Activated naive CD4-positive, alpha-beta T cell treated with anti-CD3 and anti-CD28 coated beads, Interleukin-2, amount 50 U/mL, for 72 hours (primary cell): ENCODE results near the gene ZDHHC14. TPM values are rescaled to one million over a fixed set of nuclear protein-coding genes. Genes with fewer than 3 reads are reported as not detected.

Experiments used
- ATAC-seq, 2 donors: fragments of 150-1000 bp; cut with Tn5 transposase; 2 replicates each; pipeline ENCODE4 v1.10.0; 2021; ENCODE audit warnings: mild to moderate bottlenecking in 2 of 2, moderate library complexity in 2 of 2
- DNase-seq, 2 donors: peaks; one replicate each; pipeline ENCODE4 v3.0.0; 2021 to 2022; ENCODE audit warnings: low spot score in 2 of 2
- H3K27ac Mint-ChIP-seq, 2 donors: one replicate each; pipeline ENCODE4 v1.8.0; 2022; ENCODE audit warnings: mild to moderate bottlenecking in 2 of 2, mixed read lengths in 2 of 2
- H3K36me3 Mint-ChIP-seq, 2 donors: one replicate each; pipeline ENCODE4 v1.8.0; 2022; ENCODE audit warnings: mixed read lengths in 2 of 2
- H3K9me3 Mint-ChIP-seq, 2 donors: one replicate each; pipeline ENCODE4 v1.8.0; 2022; ENCODE audit warnings: mixed read lengths in 2 of 2
- total RNA-seq, 2 donors: library from RNA; stranded (reverse); gene quantifications; one replicate each; pipeline ENCODE4 v1.2.3, GENCODE V29; 2022

Gene ZDHHC14
- total RNA-seq, 2 donors from 2014 or later: 0.91 to 3.7 TPM

DNA sequence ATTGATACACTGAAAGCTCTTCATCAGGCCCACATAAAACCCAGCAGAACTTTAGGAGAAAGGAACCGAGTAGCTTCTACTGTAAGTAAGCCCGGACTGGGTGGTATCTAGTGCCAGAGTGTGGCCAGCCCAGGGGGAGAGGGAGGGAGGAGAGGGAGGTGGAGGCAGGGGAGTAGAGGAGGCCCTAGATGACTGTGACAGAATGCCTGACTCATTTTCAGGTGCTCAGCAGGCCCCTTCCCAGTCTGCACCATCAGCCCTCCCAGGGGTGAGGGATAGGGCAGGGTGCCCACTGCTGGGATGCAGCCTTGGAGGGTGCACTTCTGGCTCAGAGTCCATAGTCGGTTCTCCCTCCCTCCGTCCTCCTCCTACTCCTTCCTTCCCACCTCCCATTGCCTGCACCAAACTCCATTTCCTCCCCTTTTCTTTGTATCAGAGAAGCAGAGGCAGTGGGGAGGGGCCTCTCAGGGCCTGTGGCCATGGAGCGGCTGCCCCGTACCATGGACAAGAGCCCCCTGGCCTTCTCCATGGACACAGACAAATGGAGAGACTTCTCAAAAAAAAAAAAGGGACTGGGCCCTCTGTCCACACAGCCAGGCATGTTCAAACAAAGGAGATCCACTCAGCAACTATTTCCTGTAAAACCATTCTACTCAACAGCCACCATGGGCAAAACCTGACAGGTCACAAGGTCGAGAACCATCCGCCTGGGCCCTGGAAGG is 257.1 kb downstream of the ZDHHC14 start:
- Mint-ChIP-seq H3K9me3 (no peaks in the 10 kb centered on the region), H3K36me3 (no peaks in the 10 kb centered on the region), H3K27ac (no peak overlapping the region)
- DNase-seq (no peak), ATAC-seq (no peak)

DNA sequence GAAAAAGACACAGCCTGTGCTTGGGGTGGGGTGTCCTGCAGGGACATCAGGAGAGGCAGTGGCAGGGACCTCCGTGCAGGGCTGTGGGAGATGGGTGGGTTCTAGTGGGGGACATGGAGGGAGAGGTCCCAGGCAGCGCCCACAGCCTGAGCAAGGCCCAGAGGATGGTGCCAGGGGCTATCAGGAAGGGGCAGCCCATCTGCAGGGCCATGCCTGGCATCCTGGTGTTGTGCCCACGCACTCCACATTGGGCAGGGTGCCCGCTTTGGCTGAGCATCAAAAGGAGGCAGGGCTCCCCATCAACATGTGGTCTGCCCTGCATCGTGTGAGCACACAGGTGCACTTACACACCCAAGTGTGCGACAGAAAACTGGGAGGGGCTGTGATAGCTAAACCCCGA is 257.8 kb downstream of the ZDHHC14 start:
- no peak overlapping the region for H3K27ac Mint-ChIP-seq
- no peaks in the 10 kb centered on the region for H3K9me3 Mint-ChIP-seq
- ATAC-seq: no peak

GRCh38 chr6:157640746-157641451 is 259.9 kb downstream of the ZDHHC14 start:
- ATAC-seq (no peak), DNase-seq (no peak)
- Mint-ChIP-seq H3K27ac (no peak overlapping the region), H3K36me3 (no peaks in the 10 kb centered on the region), H3K9me3 (no peaks in the 10 kb centered on the region)

More for the DNA sequence above, 257.8 kb downstream of the ZDHHC14 start:
- no peak for DNase-seq
- no peaks in the 10 kb centered on the region for H3K36me3 Mint-ChIP-seq

DNA sequence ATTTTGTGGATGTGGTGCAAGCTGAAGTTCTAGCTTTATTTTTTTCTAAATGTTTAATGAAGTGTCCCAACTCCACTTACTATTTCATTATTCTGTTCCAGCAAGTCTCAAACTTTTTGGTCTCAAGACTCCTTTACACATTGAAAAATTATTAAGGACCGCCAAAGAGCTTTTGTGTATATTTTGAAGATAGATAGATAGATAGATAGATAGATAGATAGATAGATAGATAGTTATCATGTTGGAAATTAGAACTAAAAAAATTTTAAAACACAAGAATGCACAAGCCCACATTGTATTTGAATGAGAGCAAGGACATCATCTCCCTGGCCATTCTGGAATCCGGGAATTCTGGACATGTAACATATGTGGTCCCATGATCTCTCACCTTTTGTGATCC is 260.8 kb downstream of the ZDHHC14 start:
- DNase-seq (no peak), ATAC-seq (no peak)
- H3K9me3 Mint-ChIP-seq: no peaks in the 10 kb centered on the region
- H3K27ac Mint-ChIP-seq: no peak overlapping the region
- no peaks in the 10 kb centered on the region for H3K36me3 Mint-ChIP-seq

- no peak overlapping the region for H3K27ac Mint-ChIP-seq
- no peak for ATAC-seq
Measured at GRCh38 chr6:157642736-157643135, 261.7 kb downstream of the ZDHHC14 start.

GRCh38 chr6:157644043-157644810 is 263.2 kb downstream of the ZDHHC14 start:
- Mint-ChIP-seq H3K36me3 (peaks cover 0 to 7% of the 10 kb centered on the region in 2 donors), H3K9me3 (no peaks in the 10 kb centered on the region), H3K27ac (peak overlapping the region in 1 of 2 donors; percentile 17)
- ATAC-seq (peak in 1 of 2 donors; percentile 68), DNase-seq (no peak)

More at GRCh38 chr6:157642736-157643135, 261.7 kb downstream of the ZDHHC14 start:
- DNase-seq: no peak
- Mint-ChIP-seq H3K9me3 (no peaks in the 10 kb centered on the region), H3K36me3 (peaks cover 0 to 7% of the 10 kb centered on the region in 2 donors)

DNA sequence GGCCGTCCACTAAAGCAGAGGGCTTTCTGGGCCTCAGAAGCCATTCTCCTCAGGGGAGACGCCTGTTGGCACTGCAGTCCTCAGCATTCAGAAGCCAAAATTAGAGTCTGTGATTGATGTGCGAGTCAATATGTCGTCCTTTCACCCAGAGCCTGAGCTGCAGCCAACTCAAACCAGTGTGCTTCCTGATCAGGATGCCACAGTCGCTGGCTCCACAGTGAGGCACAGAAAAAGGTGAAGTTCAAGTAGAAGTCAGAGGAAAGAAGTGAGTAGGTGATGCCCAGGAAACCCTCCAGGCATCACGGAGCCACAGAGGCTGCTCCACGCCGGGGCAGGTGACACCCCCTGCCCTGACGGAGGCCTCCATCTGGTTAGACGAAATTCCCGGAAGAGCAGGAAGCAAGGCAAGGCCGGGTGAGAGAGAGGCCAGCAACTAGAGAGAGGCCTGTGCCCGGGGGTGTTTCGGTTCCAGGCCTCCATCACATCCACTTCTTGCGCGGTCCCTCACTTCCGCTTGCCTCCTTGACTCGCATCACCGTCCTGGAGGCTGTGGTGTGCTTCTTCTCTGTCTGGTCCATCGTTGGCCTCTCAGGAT is 264.3 kb downstream of the ZDHHC14 start:
- ATAC-seq (no peak), DNase-seq (no peak)
- Mint-ChIP-seq H3K27ac (peak overlapping the region in 1 of 2 donors; percentile 10), H3K9me3 (no peaks in the 10 kb centered on the region), H3K36me3 (peaks cover 0 to 7% of the 10 kb centered on the region in 2 donors)

GRCh38 chr6:157646012-157646411 is 265.0 kb downstream of the ZDHHC14 start:
- Mint-ChIP-seq H3K27ac (no peak overlapping the region), H3K36me3 (peaks cover 0 to 7% of the 10 kb centered on the region in 2 donors), H3K9me3 (no peaks in the 10 kb centered on the region)
- DNase-seq: no peak
- no peak for ATAC-seq

- DNase-seq: no peak
- H3K27ac Mint-ChIP-seq: peak overlapping the region in 1 of 2 donors; percentile 85
- ATAC-seq: peak in 1 of 2 donors; percentile 84
- peaks cover 0 to 7% of the 10 kb centered on the region in 2 donors for H3K36me3 Mint-ChIP-seq
- no peaks in the 10 kb centered on the region for H3K9me3 Mint-ChIP-seq
Measured at GRCh38 chr6:157647261-157647915, 266.4 kb downstream of the ZDHHC14 start.

GRCh38 chr6:157648561-157648960 is 267.6 kb downstream of the ZDHHC14 start:
- no peak for DNase-seq
- Mint-ChIP-seq H3K27ac (peak overlapping the region in 1 of 2 donors; percentile 85), H3K36me3 (peaks cover 0 to 7% of the 10 kb centered on the region in 2 donors), H3K9me3 (no peaks in the 10 kb centered on the region)
- peak in 1 of 2 donors; percentile 49 for ATAC-seq

GRCh38 chr6:157649311-157650260 is 268.6 kb downstream of the ZDHHC14 start:
- no peak for DNase-seq
- Mint-ChIP-seq H3K9me3 (no peaks in the 10 kb centered on the region), H3K36me3 (peaks cover 0 to 7% of the 10 kb centered on the region in 2 donors), H3K27ac (peak overlapping the region in 1 of 2 donors; percentile 85)
- ATAC-seq: no peak

GRCh38 chr6:157650261-157650640 is 269.3 kb downstream of the ZDHHC14 start:
- H3K27ac Mint-ChIP-seq: no peak overlapping the region
- peaks cover 0 to 7% of the 10 kb centered on the region in 2 donors for H3K36me3 Mint-ChIP-seq
- H3K9me3 Mint-ChIP-seq: no peaks in the 10 kb centered on the region
- DNase-seq: no peak
- no peak for ATAC-seq

DNA sequence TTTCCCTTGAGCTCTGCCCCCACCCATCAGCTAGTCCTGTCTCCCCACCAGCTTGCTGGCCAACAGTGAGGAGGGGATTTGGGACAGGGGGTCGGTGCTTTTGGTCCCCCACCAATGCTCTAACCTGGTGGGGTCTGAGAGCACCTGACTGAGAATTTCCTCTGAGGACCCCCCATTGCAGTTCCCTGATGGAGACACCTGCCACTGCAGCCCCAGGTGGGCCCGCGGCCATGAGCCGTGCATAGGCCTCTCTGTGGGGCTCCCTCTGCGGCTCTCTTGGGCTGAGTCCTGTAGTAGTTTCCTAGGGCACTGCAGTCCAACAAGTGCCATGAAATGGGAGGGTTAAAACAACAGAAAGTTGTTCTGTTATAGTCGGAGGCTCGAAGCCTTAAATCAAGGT is 269.8 kb downstream of the ZDHHC14 start:
- no peak for DNase-seq
- Mint-ChIP-seq H3K36me3 (peaks cover 0 to 7% of the 10 kb centered on the region in 2 donors), H3K27ac (peak overlapping the region in 1 of 2 donors; percentile 67), H3K9me3 (no peaks in the 10 kb centered on the region)
- no peak for ATAC-seq

DNA sequence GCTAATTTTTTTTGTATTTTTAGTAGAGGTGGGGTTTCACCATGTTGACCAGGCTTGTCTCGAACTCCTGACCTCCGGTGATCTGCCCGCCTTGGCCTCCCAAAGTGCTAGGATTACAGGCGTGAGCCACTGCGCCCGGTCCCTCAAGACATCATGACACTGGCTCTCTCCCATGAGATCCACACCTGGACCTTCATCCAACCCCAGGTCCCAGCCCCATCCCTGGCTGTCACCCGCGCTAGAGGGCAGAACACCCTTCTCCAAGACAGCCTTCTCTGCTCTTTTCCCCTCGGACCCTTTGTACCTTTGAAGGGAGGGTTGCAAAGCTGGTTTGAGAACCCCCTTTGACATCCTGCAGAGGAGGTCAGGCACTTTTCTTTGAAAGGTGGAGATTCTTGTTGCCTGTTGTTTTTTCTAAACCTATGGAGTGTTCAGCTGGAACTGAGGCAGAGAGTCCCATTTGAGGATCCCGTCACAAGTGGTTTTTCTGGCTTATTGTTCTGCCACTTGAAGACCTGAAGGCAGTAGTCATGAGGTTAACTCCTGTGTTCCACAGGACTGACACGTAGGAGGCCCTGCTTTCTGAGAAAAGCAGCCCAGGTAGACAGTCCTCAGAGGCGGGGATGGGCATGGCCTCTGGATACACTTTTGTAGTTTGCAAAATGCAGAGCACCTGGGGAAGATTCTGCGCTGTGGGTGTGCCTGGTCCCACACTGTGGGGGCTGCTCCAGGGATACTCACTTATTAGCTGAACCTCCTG is 270.9 kb downstream of the ZDHHC14 start:
- peaks cover 0 to 7% of the 10 kb centered on the region in 2 donors for H3K36me3 Mint-ChIP-seq
- ATAC-seq: no peak
- DNase-seq: no peak
- peak overlapping the region in 1 of 2 donors; percentile 67 for H3K27ac Mint-ChIP-seq
- H3K9me3 Mint-ChIP-seq: no peaks in the 10 kb centered on the region
